H9 (cell line): ENCODE data around the gene CCDC93. TPM values are rescaled to one million over a fixed set of nuclear protein-coding genes. Genes with fewer than 3 reads are reported as not detected.

Experiments
- DNase-seq: peaks from one replicate; pipeline ENCODE4 v3.0.0-alpha.2; 2017
- H2AFZ ChIP-seq: one replicate; pipeline ENCODE4 v1.6.1; 2013; ENCODE audit warnings: mild to moderate bottlenecking, low read length, control low read depth, moderate library complexity
- H2AK5ac ChIP-seq: 2 replicates; pipeline ENCODE4 v1.6.1; 2013; ENCODE audit warnings: low read length, control low read depth, mixed read lengths; ENCODE audit not compliant: insufficient read length
- H2BK120ac ChIP-seq: one replicate; pipeline ENCODE4 v1.6.1; 2013; ENCODE audit warnings: low read depth, mild to moderate bottlenecking, low read length, control low read depth, inconsistent platforms; ENCODE audit not compliant: poor library complexity, severe bottlenecking
- H2BK12ac ChIP-seq: 2 replicates; pipeline ENCODE4 v1.6.1; 2013; ENCODE audit warnings: low read length, control low read depth, mixed read lengths, low read depth; ENCODE audit not compliant: insufficient read length
- H2BK15ac ChIP-seq: 2 replicates; pipeline ENCODE4 v1.6.1; 2013; ENCODE audit warnings: low read depth, low read length, control low read depth
- H2BK20ac ChIP-seq: one replicate; pipeline ENCODE4 v1.6.1; 2013; ENCODE audit warnings: low read depth, mild to moderate bottlenecking, low read length, control low read depth, inconsistent platforms; ENCODE audit not compliant: poor library complexity, severe bottlenecking
- H2BK5ac ChIP-seq: 2 replicates; pipeline ENCODE4 v1.6.1; 2013; ENCODE audit warnings: low read length, control low read depth, mixed read lengths; ENCODE audit not compliant: insufficient read length
- H3K14ac ChIP-seq: 2 replicates; pipeline ENCODE4 v1.6.1; 2013; ENCODE audit warnings: low read length, control low read depth; ENCODE audit not compliant: insufficient read depth
- H3K18ac ChIP-seq: 2 replicates; pipeline ENCODE4 v1.6.1; 2013; ENCODE audit warnings: low read depth, mild to moderate bottlenecking, mixed read lengths, low read length, control low read depth; ENCODE audit not compliant: insufficient read length
- H3K23ac ChIP-seq: 2 replicates; pipeline ENCODE4 v1.6.1; 2013; ENCODE audit warnings: low read length, control low read depth, mixed read lengths, low read depth; ENCODE audit not compliant: insufficient read length
- H3K23me2 ChIP-seq: 2 replicates; pipeline ENCODE4 v1.6.1; 2013; ENCODE audit warnings: low read depth, mild to moderate bottlenecking, mixed read lengths, low read length, control low read depth; ENCODE audit not compliant: insufficient read length, poor library complexity, severe bottlenecking
- H3K27ac ChIP-seq: 2 replicates; pipeline ENCODE4 v1.5.1; 2013; ENCODE audit warnings: low read length, control low read depth, mixed read lengths, low read depth; ENCODE audit not compliant: insufficient read length
- H3K27me3 ChIP-seq: 2 replicates; pipeline ENCODE4 v1.6.1; 2013; ENCODE audit warnings: low read length, control low read depth, inconsistent platforms; ENCODE audit not compliant: insufficient read depth
- H3K4ac ChIP-seq: 2 replicates; pipeline ENCODE4 v1.6.1; 2013; ENCODE audit warnings: low read depth, mild to moderate bottlenecking, control low read depth, inconsistent platforms, low read length, moderate library complexity
- H3K4me1 ChIP-seq: 2 replicates; pipeline ENCODE4 v1.6.1; 2013; ENCODE audit warnings: low read length, control low read depth, inconsistent platforms; ENCODE audit not compliant: insufficient read depth
- H3K4me2 ChIP-seq: 2 replicates; pipeline ENCODE4 v1.6.1; 2013; ENCODE audit warnings: low read length, control low read depth, mixed read lengths; ENCODE audit not compliant: insufficient read length, insufficient read depth
- H3K56ac ChIP-seq: 2 replicates; pipeline ENCODE4 v1.6.1; 2013; ENCODE audit warnings: low read depth, mild to moderate bottlenecking, mixed read lengths, low read length, control low read depth; ENCODE audit not compliant: insufficient read length
- H3K79me1 ChIP-seq: 2 replicates; pipeline ENCODE4 v1.6.1; 2013; ENCODE audit warnings: low read depth, mild to moderate bottlenecking, moderate library complexity, low read length, control low read depth, inconsistent platforms; ENCODE audit not compliant: insufficient read depth, poor library complexity, severe bottlenecking
- H3K79me2 ChIP-seq: 2 replicates; pipeline ENCODE4 v1.6.1; 2013; ENCODE audit warnings: low read length, control low read depth, inconsistent platforms; ENCODE audit not compliant: insufficient read depth
- H3K9ac ChIP-seq: 2 replicates; pipeline ENCODE4 v1.6.1; 2013; ENCODE audit warnings: low read length, control low read depth, mixed read lengths; ENCODE audit not compliant: insufficient read length; ENCODE audit errors: extremely low read depth
- H3K9me3 ChIP-seq: one replicate; pipeline ENCODE4 v1.6.1; 2013; ENCODE audit warnings: low read depth, low read length, inconsistent platforms; ENCODE audit not compliant: control insufficient read depth
- H3T11ph ChIP-seq: one replicate; pipeline ENCODE4 v1.6.1; 2013; ENCODE audit warnings: mild to moderate bottlenecking, low read length, control low read depth, inconsistent platforms
- H4K20me1 ChIP-seq: one replicate; pipeline ENCODE4 v1.6.1; 2013; ENCODE audit not compliant: control insufficient read depth, insufficient read length, insufficient read depth
- H4K5ac ChIP-seq: 2 replicates; pipeline ENCODE4 v1.6.1; 2013; ENCODE audit warnings: low read depth, mild to moderate bottlenecking, mixed read lengths, low read length, control low read depth; ENCODE audit not compliant: insufficient read length
- H4K8ac ChIP-seq: replicated peaks from 2 replicates; pipeline ENCODE4 v1.6.1; 2013; ENCODE audit warnings: low read length, control low read depth, mixed read lengths, low read depth; ENCODE audit not compliant: insufficient read length
- H4K91ac ChIP-seq: 2 replicates; pipeline ENCODE4 v1.6.1; 2013; ENCODE audit warnings: low read depth, mild to moderate bottlenecking, moderate library complexity, mixed read lengths, low read length, control low read depth; ENCODE audit not compliant: insufficient read length
- H3K27ac Mint-ChIP-seq, 3 experiments: 2 replicates in 2 of 3; 3 replicates in 1 of 3; pipeline ENCODE4 v1.8.0; 2020 to 2021; ENCODE audit warnings: mixed read lengths in 3 of 3, mild to moderate bottlenecking in 1 of 3, moderate library complexity in 1 of 3
- H3K27me3 Mint-ChIP-seq: 2 replicates; pipeline ENCODE4 v1.8.0; 2021; ENCODE audit warnings: low read depth, mild to moderate bottlenecking, moderate library complexity, mixed read lengths
- H3K36me3 Mint-ChIP-seq, 3 experiments: 2 replicates in 2 of 3; 3 replicates in 1 of 3; pipeline ENCODE4 v1.8.0; 2020 to 2021; ENCODE audit warnings: low read depth in 3 of 3, mixed read lengths in 3 of 3; ENCODE audit not compliant: insufficient read depth in 1 of 3
- H3K4me1 Mint-ChIP-seq, 2 experiments: 2 replicates each; pipeline ENCODE4 v1.8.0; 2020; ENCODE audit warnings: mixed read lengths in 2 of 2
- H3K4me3 Mint-ChIP-seq, 2 experiments: 2 replicates in 1 of 2; 3 replicates in 1 of 2; pipeline ENCODE4 v1.8.0; 2020 to 2021; ENCODE audit warnings: mild to moderate bottlenecking in 2 of 2, mixed read lengths in 2 of 2, moderate library complexity in 1 of 2
- H3K9me3 Mint-ChIP-seq, 2 experiments: 2 replicates in 1 of 2; 3 replicates in 1 of 2; pipeline ENCODE4 v1.8.0; 2020; ENCODE audit warnings: mild to moderate bottlenecking in 2 of 2, mixed read lengths in 2 of 2, moderate library complexity in 1 of 2
- CTCF ChIP-seq: fragments of 200-600 bp; sonication (generic); conservative IDR thresholded peaks from 3 replicates; pipeline ENCODE4 v1.8.0; 2021; ENCODE audit warnings: antibody characterized with exemption, mild to moderate bottlenecking
- WGBS: extraction: QIAGEN DNeasy Blood & Tissue Kit; methylation state at CpG from one replicate; pipeline ENCODE4 v1.1.7; 2013; ENCODE audit warnings: missing lambda C conversion rate, low lambda C conversion rate, mixed read lengths; ENCODE audit not compliant: insufficient read length; ENCODE audit errors: extremely low coverage; 5-methylcytosine and 5-hydroxymethylcytosine counted together
- total RNA-seq: library from RNA; stranded (reverse); gene quantifications from 2 replicates; pipeline ENCODE4 v1.2.1, GENCODE V29; 2021

The CCDC93 gene
- total RNA-seq, 1 experiment from 2014 or later: 16.4 TPM

GRCh38 chr2:118040891-118041290 lies 27.0 kb upstream of the CCDC93 start:
- no peak for DNase-seq
- H3T11ph ChIP-seq: no peak overlapping the region
- H3K27me3 ChIP-seq: no peaks in the 10 kb centered on the region
- H2AFZ ChIP-seq: no peak overlapping the region
- Mint-ChIP-seq H3K27ac (no peak overlapping the region), H3K9me3 (peaks cover 4 to 5% of the 10 kb centered on the region in 2 experiments; a peak in 3 of 5 replicates), H3K27me3 (peaks cover 15% of the 10 kb centered on the region), H3K4me1 (no peaks in the 10 kb centered on the region), H3K4me3 (no peak overlapping the region), H3K36me3 (peaks cover 0 to 4% (median 0%) of the 10 kb centered on the region in 3 experiments; a peak in 1 of 7 replicates)
- H2BK20ac ChIP-seq: no peak overlapping the region
- no peak overlapping the region for H2AK5ac ChIP-seq
- H4K91ac ChIP-seq: no peak overlapping the region
- H3K23me2 ChIP-seq: no peaks in the 10 kb centered on the region
- no peak for TF ChIP-seq CTCF
- no peak overlapping the region for H3K14ac ChIP-seq
- WGBS: no CpG with 5 or more reads among the region's 7 CpGs
- no peak overlapping the region for H3K9ac ChIP-seq
- H2BK12ac ChIP-seq: no peak overlapping the region
- H3K4me1 ChIP-seq: no peaks in the 10 kb centered on the region
- H3K56ac ChIP-seq: no peak overlapping the region
- no peaks in the 10 kb centered on the region for H3K9me3 ChIP-seq
- H4K5ac ChIP-seq: no peak overlapping the region
- H2BK15ac ChIP-seq: no peak overlapping the region
- no peaks in the 10 kb centered on the region for H3K79me1 ChIP-seq
- no peaks in the 10 kb centered on the region for H3K79me2 ChIP-seq
- no peak overlapping the region for H2BK120ac ChIP-seq
- no peaks in the 10 kb centered on the region for H4K20me1 ChIP-seq
- H3K27ac ChIP-seq: no peak overlapping the region
- H3K4ac ChIP-seq: no peak overlapping the region
- H3K4me2 ChIP-seq: no peak overlapping the region
- H4K8ac ChIP-seq: no peak overlapping the region
- no peak overlapping the region for H3K18ac ChIP-seq
- H3K23ac ChIP-seq: no peak overlapping the region
- no peak overlapping the region for H2BK5ac ChIP-seq
